ENCODE data around the gene PPP2R5B. TPM values are rescaled to one million over a fixed set of nuclear protein-coding genes. Genes with fewer than 3 reads are reported as not detected.

PPP2R5B gene
- total RNA-seq, 1 experiment from 2014 or later = 20.5 TPM

DNA sequence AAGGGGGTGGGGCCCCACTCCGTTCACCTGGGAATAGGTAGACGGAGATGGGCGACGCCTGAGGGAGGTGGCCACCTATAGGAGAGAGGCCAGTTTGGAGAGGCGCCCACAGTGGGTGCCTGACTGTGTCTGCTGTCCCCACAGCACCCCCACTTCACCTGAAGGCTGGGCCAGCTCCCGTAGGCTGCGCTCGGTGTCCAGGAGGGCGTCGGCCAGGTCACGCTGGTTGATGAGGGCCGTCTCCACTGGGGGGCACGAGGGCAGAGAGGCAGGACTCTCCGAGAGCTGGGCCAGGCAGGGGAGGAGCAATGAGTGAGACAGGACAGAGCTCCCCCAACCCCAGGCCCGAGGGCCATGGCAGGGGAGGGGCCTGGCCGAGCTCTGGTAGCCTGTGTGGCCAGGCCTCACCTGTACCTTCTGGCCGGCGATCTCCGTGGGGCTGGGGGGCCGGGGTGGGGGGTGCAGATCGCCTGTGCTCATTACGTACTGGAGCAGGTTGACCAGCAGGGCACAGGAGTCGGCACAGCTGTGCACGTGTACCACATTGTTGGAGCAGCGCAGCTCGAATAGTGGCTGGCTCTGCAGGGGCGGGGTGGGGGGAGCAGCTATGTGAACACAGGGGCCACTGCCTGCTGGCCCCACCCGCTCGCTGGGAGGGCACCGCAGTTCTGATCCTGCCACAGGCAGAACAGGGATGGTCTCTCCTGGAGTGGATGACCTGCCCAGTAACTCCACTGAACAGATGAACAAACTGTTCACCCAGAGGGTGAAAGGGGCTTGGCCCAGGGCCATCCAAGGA is 22.2 kb upstream of the PPP2R5B start:
- no peak for DNase-seq (ENCODE audit: low spot score)
- in situ Hi-C loops (cut with HindIII; ENCODE audit: low sequenced_read_pairs) = no loop called here

DNA sequence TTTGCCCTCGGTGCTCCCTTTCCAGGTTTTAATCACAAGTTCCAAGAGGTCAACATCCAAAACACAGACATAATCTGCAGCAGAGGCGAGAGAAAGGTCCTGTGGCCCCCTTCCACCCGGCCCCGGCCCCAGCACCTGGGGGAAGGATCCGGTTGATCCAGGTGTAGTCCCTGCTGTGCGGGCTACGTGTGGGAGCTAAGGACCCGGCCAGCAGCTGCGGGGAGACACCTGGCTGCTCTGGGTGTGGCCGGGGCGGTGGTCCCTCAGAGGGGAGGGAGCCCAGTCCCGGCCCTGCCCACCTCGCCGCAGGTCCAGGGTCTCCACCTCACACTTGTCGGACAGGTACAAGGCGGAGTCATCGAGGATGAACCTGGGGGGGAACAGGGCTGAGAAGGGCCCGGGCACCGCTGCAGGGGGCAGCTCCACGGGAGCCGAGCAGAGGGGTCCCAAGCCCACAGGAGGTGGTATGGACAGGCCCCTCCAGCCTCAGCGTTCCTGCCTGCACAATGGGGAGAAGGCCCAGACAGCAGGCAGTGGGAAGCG is 21.1 kb upstream of the PPP2R5B start:
- in situ Hi-C loops (cut with HindIII; ENCODE audit: low sequenced_read_pairs) = no loop called here
- DNase-seq (ENCODE audit: low spot score) = no peak

DNA sequence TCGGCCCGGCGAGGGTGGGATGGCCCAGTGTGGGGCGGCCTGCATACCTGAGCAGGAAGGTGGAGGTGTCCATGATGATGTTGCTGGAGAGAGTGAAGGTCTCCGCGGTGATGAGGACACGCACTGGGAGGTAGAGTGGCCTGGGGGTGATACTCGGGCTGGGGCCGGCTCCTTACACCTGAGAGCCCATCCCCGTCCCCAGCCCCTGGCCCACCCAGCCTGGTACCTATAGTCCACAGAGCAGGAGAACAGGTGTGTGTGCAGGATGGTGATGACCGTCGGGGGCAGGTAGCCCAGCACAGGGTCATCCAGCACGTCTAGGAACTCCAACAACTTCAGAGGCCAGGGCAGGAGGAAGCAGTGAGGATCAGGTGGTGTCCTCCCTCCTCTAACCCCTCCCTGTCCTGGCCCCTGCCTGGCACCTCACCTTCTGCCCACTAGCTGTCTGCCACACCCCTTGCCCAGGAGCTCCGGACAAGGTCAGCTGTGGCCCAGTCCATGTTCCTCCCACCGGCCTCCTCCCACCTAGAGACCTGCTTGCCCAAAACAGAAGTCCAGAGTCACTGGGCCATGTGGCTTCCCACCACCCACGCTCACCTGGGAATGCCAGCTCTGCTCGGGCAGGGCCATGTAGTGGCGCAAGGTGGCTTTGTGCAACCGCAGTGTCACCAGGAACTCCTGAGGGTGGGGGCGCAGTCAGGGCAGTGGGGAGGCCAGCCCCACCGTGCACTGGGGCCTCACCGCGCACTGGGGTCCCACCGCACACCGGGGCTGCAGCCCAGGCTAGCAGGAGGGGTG is 18.8 kb upstream of the PPP2R5B start:
- in situ Hi-C loops (cut with HindIII; ENCODE audit: low sequenced_read_pairs) = no loop called here

DNA sequence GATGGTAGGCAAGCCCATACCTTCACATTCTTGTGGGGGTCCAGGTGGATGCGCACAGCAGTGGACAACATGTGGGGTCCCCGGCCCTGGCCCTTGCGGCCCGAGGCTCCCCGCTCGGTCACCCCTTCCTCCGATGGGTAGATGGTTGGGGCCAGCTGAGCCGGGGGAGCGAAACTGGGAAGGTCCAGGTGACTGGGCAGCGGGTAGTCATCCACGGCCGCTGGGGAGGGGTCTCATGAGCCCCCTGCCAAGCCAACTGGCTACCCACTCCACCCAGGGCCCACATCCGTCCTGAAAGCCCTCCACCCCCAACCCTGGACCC is 18.2 kb upstream of the PPP2R5B start:
- no peak for DNase-seq (ENCODE audit: low spot score)
- in situ Hi-C loops (cut with HindIII; ENCODE audit: low sequenced_read_pairs) = no loop called here

More for the DNA sequence above, 18.8 kb upstream of the PPP2R5B start:
- DNase-seq (ENCODE audit: low spot score) = no peak

DNA sequence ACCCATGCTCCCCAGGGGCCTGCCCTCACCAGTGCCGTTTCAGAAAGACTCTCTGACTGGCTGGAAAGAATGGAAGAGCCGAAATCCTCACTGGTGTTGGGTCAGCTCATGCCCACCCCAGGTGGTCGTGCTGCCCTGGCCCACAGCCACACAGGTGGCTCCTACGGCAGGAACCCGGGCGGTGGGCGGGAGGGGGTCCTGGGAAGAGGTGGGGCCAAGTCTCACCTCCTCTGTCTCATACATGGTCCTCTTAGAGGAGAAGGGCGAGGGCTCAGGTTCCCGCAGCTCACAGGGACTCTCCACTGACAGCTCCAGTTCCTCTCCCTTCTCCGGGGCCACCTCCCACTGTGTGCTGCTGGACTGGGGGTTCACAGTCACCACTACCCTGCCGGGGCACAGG is 15.7 kb upstream of the PPP2R5B start:
- in situ Hi-C loops (cut with HindIII; ENCODE audit: low sequenced_read_pairs) = no loop called here
- no peak for DNase-seq (ENCODE audit: low spot score)

DNA sequence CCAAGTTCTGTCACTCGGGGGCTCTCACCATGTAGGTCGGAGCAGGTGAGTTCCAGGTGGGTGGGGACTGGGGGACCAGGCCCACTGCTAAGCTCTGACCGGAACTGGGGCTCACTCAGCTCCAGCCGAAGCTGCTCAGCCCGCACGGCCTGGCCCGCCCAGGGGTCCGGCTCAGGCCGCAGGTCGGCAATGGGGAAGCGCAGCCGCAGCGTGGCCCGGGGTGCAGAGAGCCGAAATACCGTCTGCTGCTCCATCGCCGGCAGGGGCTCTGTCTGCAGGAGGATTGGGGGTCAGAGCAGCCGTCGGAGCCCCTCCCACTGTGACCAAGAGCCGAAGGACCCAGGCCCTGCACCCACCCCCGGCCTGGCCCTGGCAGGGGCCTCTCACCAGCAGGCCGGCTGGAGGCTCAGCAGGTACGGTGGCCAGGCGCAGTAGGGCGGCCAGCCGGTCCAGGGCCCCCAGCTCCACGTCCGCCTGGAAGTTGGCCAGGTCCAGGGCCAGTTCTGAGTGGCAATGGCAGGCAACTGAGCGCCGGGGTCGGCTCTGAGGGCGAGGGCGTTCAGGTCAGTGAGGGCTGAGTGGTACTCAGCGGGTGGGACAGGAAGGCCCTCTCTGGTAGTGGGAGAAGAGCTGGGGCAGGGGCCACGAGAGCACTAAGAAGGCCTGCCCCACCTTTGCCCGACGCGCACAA is 14.7 kb upstream of the PPP2R5B start:
- in situ Hi-C loops (cut with HindIII; ENCODE audit: low sequenced_read_pairs) = no loop called here
- no peak for DNase-seq (ENCODE audit: low spot score)

DNA sequence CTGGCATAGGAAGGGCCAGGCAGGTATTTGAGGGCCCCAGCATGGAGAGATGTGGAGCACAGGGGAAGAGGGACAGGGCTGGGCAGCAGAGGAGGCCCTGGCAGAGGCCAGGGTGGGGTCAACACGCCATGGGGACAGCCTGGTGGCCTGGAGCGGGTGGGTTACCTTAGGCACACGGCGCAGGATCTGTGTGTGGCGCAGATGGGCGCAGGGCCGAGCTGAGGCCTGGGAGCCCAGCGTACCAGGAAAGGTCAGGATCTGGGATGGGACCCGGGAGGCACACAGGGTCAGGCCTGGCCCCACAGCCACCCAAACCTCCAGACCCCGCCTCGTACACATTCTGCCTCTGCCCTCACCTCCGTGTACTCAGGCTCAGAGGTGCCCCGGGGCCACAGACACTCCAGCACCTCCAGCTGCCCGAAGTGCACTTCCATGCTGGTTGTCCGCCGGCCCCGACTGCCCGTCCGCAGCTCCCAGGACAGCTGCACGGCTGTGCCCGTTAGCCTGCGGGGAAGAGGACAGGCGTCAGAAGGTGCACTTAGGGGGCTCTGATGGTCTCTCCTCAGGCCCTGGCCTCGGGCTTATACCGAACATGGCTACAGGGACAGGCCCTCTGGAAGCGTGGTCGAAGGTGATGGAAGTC is 13.9 kb upstream of the PPP2R5B start:
- in situ Hi-C loops (cut with HindIII; ENCODE audit: low sequenced_read_pairs) = no loop called here

DNA sequence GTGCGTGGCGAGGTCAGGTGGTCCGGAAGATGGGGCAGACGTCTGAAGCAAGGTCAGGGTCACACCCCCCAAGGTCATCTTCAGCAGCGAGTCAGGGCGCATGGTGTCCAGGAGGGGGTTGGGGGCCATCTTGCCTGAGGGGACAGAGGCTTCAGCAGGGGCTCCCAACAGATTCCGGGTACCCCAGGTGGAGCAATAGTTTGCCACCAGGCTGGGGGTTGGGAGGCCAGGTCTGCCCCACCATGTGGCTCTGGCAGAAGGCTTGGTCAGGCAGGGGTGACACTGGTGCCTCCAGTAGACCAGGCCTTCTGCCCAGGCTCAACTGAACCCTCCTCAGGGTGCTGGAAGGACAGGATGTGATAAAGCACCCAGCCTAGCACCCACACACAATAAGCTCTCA is 13.3 kb upstream of the PPP2R5B start:
- DNase-seq (ENCODE audit: low spot score) = no peak
- in situ Hi-C loops (cut with HindIII; ENCODE audit: low sequenced_read_pairs) = no loop called here

More for the DNA sequence above, 13.9 kb upstream of the PPP2R5B start:
- DNase-seq (ENCODE audit: low spot score) = no peak

DNA sequence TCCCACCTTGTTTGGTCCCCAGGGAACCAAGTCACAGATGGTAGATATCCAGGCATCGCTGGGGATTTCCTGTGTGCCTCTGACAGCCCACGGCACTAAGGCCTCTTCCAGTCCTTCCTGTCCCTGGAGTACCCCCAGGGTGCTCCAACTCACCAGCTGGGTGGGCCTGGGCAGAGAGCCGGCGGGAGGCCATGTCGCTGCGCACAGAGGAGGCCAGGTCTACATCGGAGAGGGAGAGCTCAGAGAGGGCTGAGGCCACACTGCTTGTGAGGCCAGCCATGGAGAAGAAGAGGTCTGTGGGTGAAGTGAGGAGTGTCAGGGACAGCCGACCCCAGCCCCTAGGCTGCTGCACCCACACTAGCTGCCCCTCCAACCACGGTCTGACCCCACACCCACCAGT is 12.8 kb upstream of the PPP2R5B start:
- DNase-seq (ENCODE audit: low spot score) = no peak
- in situ Hi-C loops (cut with HindIII; ENCODE audit: low sequenced_read_pairs) = no loop called here

DNA sequence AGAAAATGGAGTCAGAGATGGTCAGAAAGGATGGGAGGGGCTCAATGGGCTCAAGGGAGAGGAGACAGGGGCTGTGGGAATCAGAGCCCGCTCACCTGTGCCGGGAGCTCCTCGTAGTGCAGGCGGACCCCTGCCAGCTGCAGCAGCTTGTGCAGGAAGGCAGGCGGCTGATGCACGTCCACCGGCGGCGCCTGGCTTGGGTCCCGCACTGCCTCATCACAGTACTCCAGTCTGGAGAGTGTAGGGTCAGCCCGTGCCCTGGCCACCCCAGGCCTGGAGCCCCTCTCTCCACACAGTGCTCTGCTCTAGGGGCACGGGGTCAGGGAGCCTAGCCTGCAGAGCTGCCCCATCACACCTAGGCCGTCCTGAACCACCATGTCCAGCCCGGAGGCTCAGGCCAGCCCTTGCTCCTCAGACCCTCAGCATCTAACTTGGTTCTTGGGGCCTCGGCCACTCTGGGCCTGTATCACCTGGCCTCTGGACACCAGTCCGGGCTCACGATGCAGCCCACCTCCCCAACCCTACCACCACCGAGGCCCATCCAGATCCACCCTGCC is 11.2 kb upstream of the PPP2R5B start:
- in situ Hi-C loops (cut with HindIII; ENCODE audit: low sequenced_read_pairs) = no loop called here
- no peak for DNase-seq (ENCODE audit: low spot score)

DNA sequence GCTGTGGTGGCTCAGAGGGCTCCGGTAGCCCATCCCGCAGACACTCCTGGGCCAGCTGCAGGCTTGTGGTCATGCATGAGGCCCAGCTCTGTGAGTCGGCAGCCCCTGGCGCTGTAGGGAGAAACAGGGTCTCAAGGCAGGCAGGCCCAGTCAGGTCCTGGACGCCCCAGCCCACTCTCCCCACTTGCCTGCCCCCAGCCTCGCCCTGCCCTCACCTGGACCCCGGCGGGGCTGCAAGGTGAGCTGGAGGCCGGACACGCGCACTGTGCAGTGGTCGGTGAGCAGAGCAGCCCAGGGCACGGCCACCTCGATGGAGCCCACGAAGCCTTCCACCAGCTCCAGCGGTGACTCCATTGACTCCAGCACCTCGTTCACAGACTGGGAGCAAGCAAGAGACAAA is 10.4 kb upstream of the PPP2R5B start:
- in situ Hi-C loops (cut with HindIII; ENCODE audit: low sequenced_read_pairs) = no loop called here
- no peak for DNase-seq (ENCODE audit: low spot score)

DNA sequence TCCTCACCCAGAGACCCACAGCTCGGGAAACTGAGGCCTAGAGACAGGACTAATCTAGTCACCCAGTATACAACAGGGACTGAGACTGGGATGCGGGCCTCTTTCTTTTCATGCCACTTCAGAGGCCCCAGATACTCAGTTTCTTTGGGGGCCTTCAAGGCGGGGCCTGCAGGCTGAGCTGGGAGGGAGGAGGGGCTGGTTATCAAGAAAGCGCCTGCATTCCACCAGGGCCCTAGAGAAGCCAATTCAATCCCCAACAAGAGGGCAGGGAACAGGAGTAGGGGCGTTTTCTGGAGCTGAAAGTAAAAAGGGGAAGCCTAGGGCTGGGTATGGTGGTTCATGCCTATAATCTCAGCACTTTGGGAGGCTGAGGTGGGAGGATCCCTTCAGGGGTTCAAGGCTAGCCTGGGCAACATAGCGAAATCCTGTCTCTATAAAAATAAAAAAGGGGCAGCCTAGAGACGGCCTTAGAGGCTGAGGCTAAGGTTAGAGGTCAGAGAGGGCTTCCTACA is 9.1 kb upstream of the PPP2R5B start:
- DNase-seq (ENCODE audit: low spot score) = no peak
- in situ Hi-C loops (cut with HindIII; ENCODE audit: low sequenced_read_pairs) = no loop called here

DNA sequence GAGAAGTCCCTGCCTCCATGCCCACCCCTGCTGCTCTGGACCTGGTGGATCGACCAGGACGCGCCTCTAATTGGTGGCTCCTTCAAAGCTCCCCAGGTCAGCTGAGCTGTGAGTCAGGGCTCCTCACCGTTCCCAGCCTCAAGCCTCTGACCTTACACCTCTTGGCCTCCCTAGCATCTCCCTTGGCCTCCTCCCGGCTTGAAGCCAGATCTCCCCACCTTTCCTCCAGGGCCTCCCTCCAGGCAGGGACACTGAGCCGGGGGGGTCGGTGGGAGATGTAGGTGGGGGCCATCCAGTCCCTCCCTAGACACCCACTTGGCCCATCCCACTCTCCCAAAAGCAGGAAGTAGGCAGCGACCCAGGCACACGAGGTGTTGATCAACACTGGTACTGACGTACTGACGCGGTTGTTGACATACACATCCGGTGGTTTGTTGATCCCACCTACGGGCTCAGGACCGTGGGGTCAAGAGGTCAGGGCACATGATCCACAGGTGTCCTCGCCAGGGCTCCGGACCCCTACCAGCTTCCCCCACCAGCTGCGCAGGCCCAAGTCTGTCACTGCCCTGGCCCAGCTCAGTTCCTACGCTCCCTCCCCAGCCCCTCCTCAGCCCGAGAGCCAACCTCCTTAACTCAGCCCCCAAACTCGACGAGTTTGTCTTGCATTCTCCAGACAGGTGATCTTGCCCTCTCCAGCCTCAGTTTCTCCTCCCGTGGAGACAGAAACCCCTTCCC is 8.3 kb upstream of the PPP2R5B start:
- in situ Hi-C loops (cut with HindIII; ENCODE audit: low sequenced_read_pairs) = no loop called here

DNA sequence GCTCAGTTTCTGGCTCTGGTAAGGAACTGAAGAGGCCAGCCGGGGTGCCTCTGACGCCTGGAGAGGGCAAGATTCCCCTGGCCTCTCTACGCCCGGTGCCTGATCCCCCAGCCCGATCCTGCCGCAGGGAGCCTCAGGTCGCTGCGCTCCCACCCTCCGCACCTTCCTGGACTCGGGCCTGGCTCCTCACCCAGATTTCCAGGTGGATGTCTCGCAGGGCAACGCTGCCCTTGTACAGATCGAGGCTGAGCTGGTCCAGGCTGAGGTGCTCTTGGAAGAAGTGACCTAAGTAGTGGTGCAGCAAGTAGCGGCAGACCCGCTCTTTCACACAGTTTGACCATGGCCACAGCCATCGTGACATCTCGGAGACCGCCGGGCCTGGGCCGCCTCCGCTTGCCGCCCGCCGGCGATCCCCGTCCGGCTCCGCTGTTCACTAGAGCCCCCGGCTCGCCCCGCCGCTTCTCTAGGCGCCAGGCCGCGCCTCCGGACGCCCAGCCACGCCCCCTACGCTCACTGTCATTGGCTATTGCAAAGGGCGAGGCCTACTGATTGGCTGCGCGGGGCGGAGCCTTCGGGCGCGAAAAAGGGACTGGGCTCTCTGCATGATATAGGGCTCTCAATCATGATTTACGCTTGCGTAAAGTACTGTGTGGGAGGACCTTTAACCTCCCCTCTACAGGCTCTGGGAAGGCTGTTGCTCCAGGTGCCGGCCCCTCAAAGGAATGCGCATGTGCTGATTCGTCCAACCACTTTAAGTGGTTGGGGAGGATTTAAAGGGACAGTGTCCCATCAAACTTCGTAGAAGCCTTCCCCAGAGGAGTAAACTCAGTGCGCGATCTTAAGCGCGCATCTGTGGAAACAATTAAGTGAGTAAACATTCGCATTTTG is 7.5 kb upstream of the PPP2R5B start, which contains the start of gene ATG2A:
Gene ATG2A, minus strand, starts transcription at position 435 of the 888 bp plus-strand sequence. Its CDS starts 74 bp downstream, at position 361.
- DNase-seq (ENCODE audit: low spot score) = peak; percentile 100
- in situ Hi-C loops (cut with HindIII; ENCODE audit: low sequenced_read_pairs) = no loop called here

More for the DNA sequence above, 8.3 kb upstream of the PPP2R5B start:
- DNase-seq (ENCODE audit: low spot score) = no peak

DNA sequence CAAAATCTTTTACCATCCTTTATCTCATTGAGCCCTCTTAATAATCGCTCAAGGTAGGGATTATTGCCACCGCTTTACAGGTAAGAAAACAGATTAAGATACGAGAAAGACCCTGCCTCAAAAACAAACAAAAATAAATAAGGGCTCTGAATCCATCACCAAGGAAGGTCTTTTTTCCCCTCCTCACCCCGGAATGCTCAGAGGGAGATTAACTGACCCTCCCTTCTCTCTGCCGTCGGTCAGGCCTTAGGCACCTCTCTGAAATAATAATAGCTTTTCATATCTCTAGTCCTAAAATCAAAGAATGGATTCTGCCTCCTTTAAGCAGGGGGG is 6.9 kb upstream of the PPP2R5B start:
- in situ Hi-C loops (cut with HindIII; ENCODE audit: low sequenced_read_pairs) = no loop called here
- no peak for DNase-seq (ENCODE audit: low spot score)

DNA sequence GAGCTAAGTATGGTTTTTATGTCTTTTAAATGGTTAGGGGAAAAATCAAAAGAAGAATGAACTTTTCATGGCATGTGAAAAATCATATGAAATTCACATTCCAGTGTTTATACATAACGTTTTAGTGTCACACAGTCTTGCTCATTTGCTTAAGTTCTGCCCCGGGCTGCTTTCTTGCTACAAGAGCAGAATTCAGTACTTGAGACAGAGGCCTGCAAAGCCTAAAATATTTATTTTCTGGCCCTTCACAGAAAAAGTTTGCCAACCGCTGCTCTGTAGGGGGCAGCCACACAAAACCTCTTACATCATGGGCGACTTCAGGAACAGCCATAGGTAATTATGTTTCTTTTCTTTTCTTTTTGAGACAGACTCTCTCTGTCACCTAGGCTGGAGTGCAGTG is 6.5 kb upstream of the PPP2R5B start:
- in situ Hi-C loops (cut with HindIII; ENCODE audit: low sequenced_read_pairs) = no loop called here
- DNase-seq (ENCODE audit: low spot score) = peak; percentile 25

DNA sequence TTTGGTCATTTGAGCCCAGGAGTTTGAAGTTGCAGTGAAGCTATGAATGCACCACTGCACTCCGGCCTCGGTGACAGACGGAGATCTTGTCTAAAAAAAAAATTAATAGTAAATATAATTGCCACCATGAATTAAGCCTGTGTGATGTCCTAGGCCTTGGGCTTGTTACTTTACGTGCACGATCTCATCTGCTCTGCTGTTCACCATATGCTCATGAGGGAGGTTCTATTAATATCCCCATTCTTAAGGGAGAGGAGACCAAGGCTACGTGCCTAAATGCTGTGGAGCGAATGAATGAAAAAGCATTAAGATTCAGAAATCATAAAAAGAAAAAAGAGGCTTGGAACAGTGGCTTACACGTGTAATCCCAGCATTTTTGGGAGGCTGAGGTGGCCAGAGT is 4.9 kb upstream of the PPP2R5B start:
- peak; percentile 69 for DNase-seq (ENCODE audit: low spot score)
- in situ Hi-C loops (cut with HindIII; ENCODE audit: low sequenced_read_pairs) = no loop called here

All from G401 (cell line).